GM12878 (cell line): ENCODE measurements around the gene DNAJB4. TPM values are rescaled to one million over a fixed set of nuclear protein-coding genes. Genes with fewer than 3 reads are reported as not detected.

Experiments
- ATAC-seq: fragments of 200-7000 bp; cut with Tn5 transposase; 3 replicates; pipeline ENCODE4 v1.9.1; 2020; ENCODE audit warnings: mild to moderate bottlenecking, moderate library complexity
- BruUV-seq: library from RNA; stranded (reverse); fragments of 400-500 nt; replicated peaks from 2 replicates; lab custom pipeline; 2021; lab: Mats Ljungman, UMichigan
- CTCF ChIA-PET: fragments of 300-600 bp; sonication (Branson Sonifier 250); formaldehyde crosslinking; extraction: SDS; loops from one replicate; lab custom pipeline; 2021; ENCODE audit warnings: inconsistent platforms; lab: Yijun Ruan, JAX
- POLR2A ChIA-PET: fragments of 350-600 bp; formaldehyde crosslinking; extraction: SDS; loops from one replicate; lab custom pipeline; 2021; ENCODE audit warnings: inconsistent platforms; lab: Charles Lee
- RAD21 ChIA-PET: fragments of 300-600 bp; sonication (Branson Sonifier 250); formaldehyde crosslinking; loops from one replicate; lab custom pipeline; 2023; ENCODE audit warnings: antibody characterized with exemption; ENCODE audit not compliant: unreplicated experiment; lab: Charles Lee
- SMC1A ChIA-PET: fragments of 300-600 bp; sonication (Branson Sonifier 250); formaldehyde crosslinking; loops from one replicate; lab custom pipeline; 2023; ENCODE audit not compliant: unreplicated experiment, uncharacterized antibody; lab: Charles Lee
- DNase-seq: peaks from one replicate; pipeline ENCODE4 v3.0.0-alpha.2; 2011; ENCODE audit warnings: low read depth, low spot score
- FAIRE-seq: peaks from 3 replicates; lab custom pipeline; 2011; peaks lifted over from hg19 to GRCh38; lab: Jason Lieb, UNC
- H2AFZ ChIP-seq: 2 replicates; pipeline ENCODE4 v1.6.0; 2011; ENCODE audit warnings: low read depth, low read length, control low read depth; ENCODE audit not compliant: control insufficient read depth
- H3K27ac ChIP-seq: 2 replicates; pipeline ENCODE4 v1.5.1; 2011; ENCODE audit warnings: control low read depth; ENCODE audit not compliant: control insufficient read depth, insufficient read depth
- H3K27me3 ChIP-seq, 2 experiments: replicated peaks in 1 of 2; 2 replicates each; pipeline versions ENCODE4 v1.6.0 to v1.6.1; 2011; ENCODE audit warnings: low read length in 1 of 2; ENCODE audit not compliant: control insufficient read depth in 2 of 2, insufficient read depth in 2 of 2
- H3K36me3 ChIP-seq, 2 experiments: 2 replicates each; pipeline ENCODE4 v1.5.1; 2011; ENCODE audit warnings: low read length in 1 of 2; ENCODE audit not compliant: control insufficient read depth in 2 of 2, insufficient read depth in 2 of 2
- H3K4me1 ChIP-seq: 2 replicates; pipeline ENCODE4 v1.6.1; 2011; ENCODE audit warnings: mild to moderate bottlenecking, low read length, moderate library complexity, mixed read lengths; ENCODE audit not compliant: control insufficient read depth, insufficient read depth
- H3K4me2 ChIP-seq: 2 replicates; pipeline ENCODE4 v1.6.0; 2011; ENCODE audit warnings: control low read depth; ENCODE audit not compliant: control insufficient read depth, insufficient read depth
- H3K4me3 ChIP-seq: fragments of 200-600 bp; sonication (generic); 2 replicates; pipeline ENCODE4 v1.5.1; 2016
- H3K79me2 ChIP-seq: 2 replicates; pipeline ENCODE4 v1.6.0; 2011; ENCODE audit warnings: low read length; ENCODE audit not compliant: control insufficient read depth, insufficient read depth
- H3K9ac ChIP-seq: 2 replicates; pipeline ENCODE4 v1.8.0; 2011; ENCODE audit warnings: low read length, control low read depth, mixed read lengths; ENCODE audit not compliant: control insufficient read depth, insufficient read depth
- H3K9me3 ChIP-seq: replicated peaks from 3 replicates; pipeline ENCODE4 v1.5.1; 2011; ENCODE audit warnings: mild to moderate bottlenecking, low read length; ENCODE audit not compliant: control insufficient read depth, insufficient read depth
- H4K20me1 ChIP-seq: 2 replicates; pipeline ENCODE4 v1.6.0; 2011; ENCODE audit not compliant: control insufficient read depth, insufficient read depth
- BCL11A ChIP-seq: IDR thresholded peaks from 2 replicates; pipeline ENCODE4 v1.6.1; 2011; ENCODE audit warnings: low read depth, low read length
- IKZF1 ChIP-seq: fragments of 450-650 bp; conservative IDR thresholded peaks from 2 replicates; pipeline ENCODE4 v1.6.1; 2017; ENCODE audit warnings: antibody characterized with exemption, mild to moderate bottlenecking
- KAT2A ChIP-seq: conservative IDR thresholded peaks from 2 replicates; pipeline ENCODE4 v1.6.1; 2011; ENCODE audit warnings: low read depth, low read length; ENCODE audit not compliant: control insufficient read depth
- KLF5 ChIP-seq: fragments of 450-650 bp; IDR thresholded peaks from 2 replicates; pipeline ENCODE4 v1.6.1; 2014; ENCODE audit warnings: mild to moderate bottlenecking; ENCODE audit not compliant: partially characterized antibody
- ZBTB11 ChIP-seq: fragments of 450-650 bp; formaldehyde crosslinking; IDR thresholded peaks from 2 replicates; pipeline ENCODE4 v1.5.0; 2022; ENCODE audit warnings: mild to moderate bottlenecking, missing genetic modification characterization
- ZBTB33 ChIP-seq: fragments of 450-650 bp; IDR thresholded peaks from 2 replicates; pipeline ENCODE4 v1.6.1; 2017; ENCODE audit warnings: mild to moderate bottlenecking
- WGBS: methylation state at CpG from one replicate; pipeline ENCODE4 v1.1.6; 2016; ENCODE audit warnings: low lambda C conversion rate; ENCODE audit not compliant: insufficient replicate concordance, insufficient coverage; ENCODE audit errors: missing lambda C conversion rate; 5-methylcytosine and 5-hydroxymethylcytosine counted together
- in situ Hi-C: fragments of 300-500 bp; cut with MboI; formaldehyde crosslinking; loops from 9 replicates; pipeline ENCODE4 v1.14.3; 2018; ENCODE audit warnings: mixed read lengths
- intact Hi-C: fragments of 100-400 bp; cut with micrococcal nuclease; formaldehyde crosslinking; loops from one replicate; pipeline ENCODE4 v1.14.2; 2022; ENCODE audit not compliant: unreplicated experiment
- polyA plus RNA-seq, 11 experiments: library from polyadenylated mRNA; depleted of rRNA in 4 of 11; unstranded in 6 of 11; stranded (reverse) in 5 of 11; fragments of >200 nt; fragmentation: Nextera tagmentation in 4 of 11; fragmentation: Illumina TruSeq in 1 of 11; extraction: Ambion mirVana in 4 of 11; extraction: Trizol in 1 of 11; gene quantifications; 1 replicate in 1 of 11; 2 replicates in 10 of 11; pipeline versions ENCODE4 v1.2.1 to v1.2.3, GENCODE V29; 2011 to 2016; ENCODE audit warnings: inconsistent platforms in 2 of 11, missing spikeins in 2 of 11, low read depth in 1 of 11
- total RNA-seq, 4 experiments: library from RNA; depleted of rRNA in 3 of 4; stranded (reverse); fragments of >200 nt in 3 of 4; fragmentation: Illumina TruSeq in 1 of 4; extraction: Trizol in 1 of 4; gene quantifications; 2 replicates each; pipeline versions ENCODE4 v1.2.1 to v1.2.3, GENCODE V29; 2013 to 2021

Gene DNAJB4
- total and polyA plus RNA-seq, 10 of the 15 experiments (the other 5 are each of a cell fraction or from before 2014, with no cell fraction given) = 3.8 to 10.5 (median 6.6) TPM

GRCh38 chr1:78054972-78055371 is 50.2 kb downstream of the DNAJB4 start (continued):
- TF ChIP-seq ZBTB11 (CRISPR knock-in tag) (no peak), BCL11A (no peak), KLF5 (no peak), KAT2A (no peak)

GRCh38 chr1:78055565-78056132 is 50.9 kb downstream of the DNAJB4 start:
- BruUV-seq = no TSS peak
- no peaks in the 10 kb centered on the region; the same call in 2 of the 3 replicates for H3K9me3 ChIP-seq
- in situ Hi-C loops (no loop called here), intact Hi-C loops (loop anchor here (5.0 kb wide), 1 partner anchor 33 kb away; no protein-coding TSS in a partner anchor)
- WGBS = 76% methylated on average over 3 of the region's 3 CpGs
- no peaks in the 10 kb centered on the region for H4K20me1 ChIP-seq
- no peak overlapping the region; the same call in 1 of the 2 replicates for H2AFZ ChIP-seq
- no peak for FAIRE-seq
- no peak overlapping the region for H3K4me3 ChIP-seq
- ChIA-PET RAD21 (no interaction called here), CTCF (interaction anchor here (1.0 kb wide), 1 partner anchor 58 kb away, joined by 6 read pairs; no protein-coding TSS in a partner anchor), POLR2A (no interaction called here), SMC1A (interaction anchor here (0.6 kb wide), 1 partner anchor 51 kb away, joined by 3 read pairs; no protein-coding TSS in a partner anchor)
- H3K36me3 ChIP-seq = no peaks in the 10 kb centered on the region
- no peaks in the 10 kb centered on the region for H3K79me2 ChIP-seq
- no peak for DNase-seq
- no peak overlapping the region for H3K4me2 ChIP-seq
- H3K9ac ChIP-seq = no peak overlapping the region
- no peaks in the 10 kb centered on the region; a peak in 1 of 4 replicates for H3K27me3 ChIP-seq
- TF ChIP-seq IKZF1 (no peak), ZBTB33 (no peak)
- H3K4me1 ChIP-seq = no peaks in the 10 kb centered on the region
- ATAC-seq = no peak
- H3K27ac ChIP-seq = no peak overlapping the region
